GM21723 (cell line): ENCODE measurements around the gene FCGR3B.
A peak's percentile ranks its signal among the peaks of the same experiment; 100 is the strongest.
"Not testable (repeated sequence)": the region's sequence is repeated elsewhere in the genome, so short reads cannot be mapped to it uniquely, and the experiment has no call there.

Experiments used
- ATAC-seq: cut with Tn5 transposase; IDR thresholded peaks from one replicate; pipeline ENCODE4 v1.9.1; 2021; ENCODE audit warnings: mild to moderate bottlenecking, moderate library complexity; ENCODE audit not compliant: unreplicated experiment

Gene FCGR3B

GRCh38 chr1:161606541-161607336, 24.2 kb downstream of the FCGR3B start:
- not testable (repeated sequence) for ATAC-seq

- ATAC-seq, result not testable (repeated sequence)
Observed at GRCh38 chr1:161605762-161606540, 25.0 kb downstream of the FCGR3B start.

GRCh38 chr1:161605024-161605423, 26.0 kb downstream of the FCGR3B start:
- ATAC-seq, result not testable (repeated sequence)

- not testable (repeated sequence) for ATAC-seq
Observed at GRCh38 chr1:161597077-161597476, 33.9 kb downstream of the FCGR3B start.

GRCh38 chr1:161595583-161595982, 35.4 kb downstream of the FCGR3B start:
- not testable (repeated sequence) for ATAC-seq

GRCh38 chr1:161595173-161595572, 35.8 kb downstream of the FCGR3B start:
- ATAC-seq, result not testable (repeated sequence)

GRCh38 chr1:161594269-161594984, 36.5 kb downstream of the FCGR3B start:
- ATAC-seq, result not testable (repeated sequence)

GRCh38 chr1:161593092-161593755, 37.8 kb downstream of the FCGR3B start:
- ATAC-seq, result not testable (repeated sequence)

GRCh38 chr1:161592586-161592985, 38.4 kb downstream of the FCGR3B start:
- not testable (repeated sequence) for ATAC-seq

- not testable (repeated sequence) for ATAC-seq
Observed at GRCh38 chr1:161589920-161590319, 41.1 kb downstream of the FCGR3B start.

- ATAC-seq, result not testable (repeated sequence)
Observed at GRCh38 chr1:161589365-161589764, 41.6 kb downstream of the FCGR3B start.

GRCh38 chr1:161588596-161588995, 42.4 kb downstream of the FCGR3B start:
- ATAC-seq, result not testable (repeated sequence)

GRCh38 chr1:161582882-161583281, 48.1 kb downstream of the FCGR3B start:
- ATAC-seq, result not testable (repeated sequence)

GRCh38 chr1:161580879-161581537, 50.0 kb downstream of the FCGR3B start:
- peak; percentile 78 for ATAC-seq

- not testable (repeated sequence) for ATAC-seq
Observed at GRCh38 chr1:161579856-161580507, 51.0 kb downstream of the FCGR3B start.

- not testable (repeated sequence) for ATAC-seq
Observed at GRCh38 chr1:161576676-161577075, 54.3 kb downstream of the FCGR3B start.
